ENCODE measurements around the gene NELFB.

Gene NELFB

GRCh38 chr9:137222190-137223077 is 32.7 kb upstream of the NELFB start, which contains the start of gene RNF208:
RNF208 (minus strand) TSS chr9:137222240; CDS start chr9:137221212, 1,028 bp downstream.
- no peak for TF ChIP-seq POLR2A (IDR thresholded peaks at IDR 0.05; ENCODE audit: extremely low read depth, insufficient read length)
- TF ChIP-seq MYC (IDR thresholded peaks at IDR 0.05; ENCODE audit: low read depth, low read length): no peak
- TF ChIP-seq CTCF (IDR thresholded peaks at IDR 0.05; ENCODE audit: low read depth, low read length): no peak
- H3K4me3 ChIP-seq (ENCODE audit: low read depth, low read length): peak within 1 kb of the TSS; percentile 47
- no peak for DNase-seq (ENCODE audit: low read depth)

- no peak for TF ChIP-seq CTCF (IDR thresholded peaks at IDR 0.05; ENCODE audit: low read depth, low read length)
- peak; percentile 71 for TF ChIP-seq POLR2A (IDR thresholded peaks at IDR 0.05; ENCODE audit: extremely low read depth, insufficient read length)
- peak; percentile 80 for TF ChIP-seq MYC (IDR thresholded peaks at IDR 0.05; ENCODE audit: low read depth, low read length)
- peak; percentile 76 for TF ChIP-seq MAX (IDR thresholded peaks at IDR 0.05; ENCODE audit: low read depth, low read length)
- peak; percentile 96 for DNase-seq (ENCODE audit: low read depth)
- H3K4me3 ChIP-seq (ENCODE audit: low read depth, low read length): peak overlapping the region; percentile 68
These were observed 31.8 kb upstream of the NELFB start for GRCh38 chr9:137223078-137223970.

- TF ChIP-seq CTCF (IDR thresholded peaks at IDR 0.05; ENCODE audit: low read depth, low read length) (no peak), MAX (IDR thresholded peaks at IDR 0.05; ENCODE audit: low read depth, low read length) (no peak), POLR2A (IDR thresholded peaks at IDR 0.05; ENCODE audit: extremely low read depth, insufficient read length) (no peak), MYC (IDR thresholded peaks at IDR 0.05; ENCODE audit: low read depth, low read length) (no peak)
- DNase-seq (ENCODE audit: low read depth): no peak
- H3K4me3 ChIP-seq (ENCODE audit: low read depth, low read length): peak within 1 kb of the TSS; percentile 68
These were observed 30.1 kb upstream of the NELFB start, which contains the start of gene CYSRT1 for GRCh38 chr9:137224830-137225694. CYSRT1 (plus strand) TSS chr9:137225174; CDS start chr9:137225622, 448 bp downstream.

DNA sequence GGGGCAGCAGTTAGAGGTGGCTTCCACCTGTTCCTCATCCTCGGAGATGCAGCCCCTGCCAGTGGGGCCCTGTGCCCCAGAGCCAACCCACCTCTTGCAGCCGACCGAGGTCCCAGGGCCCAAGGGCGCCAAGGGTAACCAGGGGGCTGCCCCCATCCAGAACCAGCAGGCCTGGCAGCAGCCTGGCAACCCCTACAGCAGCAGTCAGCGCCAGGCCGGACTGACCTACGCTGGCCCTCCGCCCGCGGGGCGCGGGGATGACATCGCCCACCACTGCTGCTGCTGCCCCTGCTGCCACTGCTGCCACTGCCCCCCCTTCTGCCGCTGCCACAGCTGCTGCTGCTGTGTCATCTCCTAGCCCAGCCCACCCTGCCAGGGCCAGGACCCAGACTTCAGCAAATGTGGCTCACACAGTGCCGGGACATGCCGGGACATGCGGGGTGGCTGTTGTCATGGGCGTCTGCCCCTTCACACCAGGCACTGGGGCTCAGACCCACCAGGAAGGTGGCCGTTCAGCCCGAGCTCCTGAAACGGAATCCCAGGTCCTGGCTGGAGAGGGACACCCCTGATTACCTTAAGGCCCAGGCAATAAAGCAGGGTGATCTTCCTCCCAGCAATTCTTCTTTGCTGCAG is 29.3 kb upstream of the NELFB start:
- no peak for TF ChIP-seq POLR2A (IDR thresholded peaks at IDR 0.05; ENCODE audit: extremely low read depth, insufficient read length)
- no peak for TF ChIP-seq MAX (IDR thresholded peaks at IDR 0.05; ENCODE audit: low read depth, low read length)
- TF ChIP-seq MYC (IDR thresholded peaks at IDR 0.05; ENCODE audit: low read depth, low read length): no peak
- no peak for TF ChIP-seq CTCF (IDR thresholded peaks at IDR 0.05; ENCODE audit: low read depth, low read length)
- no peak overlapping the region for H3K4me3 ChIP-seq (ENCODE audit: low read depth, low read length)

More for the DNA sequence above, 29.3 kb upstream of the NELFB start:
- no peak for DNase-seq (ENCODE audit: low read depth)
